Lower leg skin (tissue), 4 donors: ENCODE data around the gene EPHA6. TPM values are rescaled to one million over a fixed set of nuclear protein-coding genes. Genes with fewer than 3 reads are reported as not detected.

Source experiments
- DNase-seq, 2 donors: peaks; one replicate each; pipeline ENCODE4 v3.0.0-alpha.2; 2019; ENCODE audit warnings: low spot score in 2 of 2
- H3K4me3 ChIP-seq: fragments of 200-600 bp; sonication (generic); 2 replicates; pipeline ENCODE4 v1.5.1; 2017; ENCODE audit warnings: mild to moderate bottlenecking, low read depth; ENCODE audit not compliant: poor library complexity, severe bottlenecking
- CTCF ChIP-seq, 3 donors: fragments of 450-650 bp; IDR thresholded peaks; one replicate each; pipeline ENCODE4 v1.5.1; 2016; ENCODE audit warnings: antibody characterized with exemption in 3 of 3, mild to moderate bottlenecking in 3 of 3, moderate library complexity in 2 of 3
- POLR2A ChIP-seq, 2 donors: fragments of 450-650 bp; IDR thresholded peaks; one replicate each; pipeline ENCODE4 v1.6.1; 2016 to 2017; ENCODE audit warnings: antibody characterized with exemption in 2 of 2, mild to moderate bottlenecking in 1 of 2, moderate library complexity in 1 of 2
- WGBS, 2 donors: methylation state at CpG; one replicate each; pipeline ENCODE4 v1.1.5; 2018; 5-methylcytosine and 5-hydroxymethylcytosine counted together
- intact Hi-C: fragments of 100-400 bp; cut with DNase I; formaldehyde crosslinking; loops from one replicate; pipeline ENCODE4 v1.15.0; 2023; ENCODE audit warnings: low total_unique reads
- total RNA-seq, 4 donors: library from RNA; depleted of rRNA; stranded (reverse); fragments of >200 nt; gene quantifications; one replicate each; pipeline ENCODE4 v1.1.0, GENCODE V29; 2016

EPHA6 gene
- total RNA-seq, 4 donors from 2014 or later: 0.23 TPM; not detected in 3

DNA sequence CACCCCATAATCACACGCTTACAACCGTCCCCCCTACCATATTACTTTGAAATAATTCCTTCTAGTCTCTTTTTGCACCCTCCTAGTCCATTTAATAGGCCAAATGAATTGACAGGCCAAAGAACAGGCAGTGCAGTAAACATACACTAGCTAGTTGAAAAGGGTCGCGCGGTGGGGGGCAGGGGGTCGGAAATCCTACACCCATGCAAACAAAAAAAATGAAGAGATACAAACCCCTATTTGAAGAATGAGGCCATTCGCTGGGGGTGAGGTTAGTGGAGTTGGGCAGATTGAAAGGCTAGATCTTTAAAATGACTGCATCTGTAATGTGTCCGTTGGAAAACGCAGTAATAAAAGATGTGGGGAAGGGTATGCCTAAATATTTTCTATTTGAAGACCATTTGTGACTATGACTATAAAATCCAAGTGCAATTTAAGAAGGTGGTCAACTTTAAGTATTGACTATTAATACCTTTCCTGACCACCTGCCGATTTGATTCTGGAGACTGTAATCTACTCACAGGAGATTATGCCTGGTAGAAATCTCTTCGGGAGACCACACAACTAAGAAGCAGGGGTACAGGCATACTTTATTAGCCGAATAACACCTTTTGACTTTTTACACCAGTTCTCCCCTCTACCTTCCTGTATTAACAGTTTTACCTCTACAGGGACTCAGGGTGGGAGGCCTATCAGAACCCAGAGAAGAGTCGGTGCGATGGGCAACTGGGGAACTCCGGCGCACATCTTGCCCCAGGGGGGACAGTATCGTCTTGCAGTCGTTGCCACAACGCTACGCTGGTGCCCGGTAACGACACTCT, 949.4 kb downstream of the EPHA6 start:
- peak overlapping the region; percentile 68 for H3K4me3 ChIP-seq
- intact Hi-C loops: no loop called here
- TF ChIP-seq POLR2A (IDR thresholded peaks at IDR 0.05) (no peak), CTCF (IDR thresholded peaks at IDR 0.05) (no peak)
- WGBS, 2 donors: 23 to 25% methylated on average over 22 of the region's 22 CpGs
- no peak for DNase-seq

DNA sequence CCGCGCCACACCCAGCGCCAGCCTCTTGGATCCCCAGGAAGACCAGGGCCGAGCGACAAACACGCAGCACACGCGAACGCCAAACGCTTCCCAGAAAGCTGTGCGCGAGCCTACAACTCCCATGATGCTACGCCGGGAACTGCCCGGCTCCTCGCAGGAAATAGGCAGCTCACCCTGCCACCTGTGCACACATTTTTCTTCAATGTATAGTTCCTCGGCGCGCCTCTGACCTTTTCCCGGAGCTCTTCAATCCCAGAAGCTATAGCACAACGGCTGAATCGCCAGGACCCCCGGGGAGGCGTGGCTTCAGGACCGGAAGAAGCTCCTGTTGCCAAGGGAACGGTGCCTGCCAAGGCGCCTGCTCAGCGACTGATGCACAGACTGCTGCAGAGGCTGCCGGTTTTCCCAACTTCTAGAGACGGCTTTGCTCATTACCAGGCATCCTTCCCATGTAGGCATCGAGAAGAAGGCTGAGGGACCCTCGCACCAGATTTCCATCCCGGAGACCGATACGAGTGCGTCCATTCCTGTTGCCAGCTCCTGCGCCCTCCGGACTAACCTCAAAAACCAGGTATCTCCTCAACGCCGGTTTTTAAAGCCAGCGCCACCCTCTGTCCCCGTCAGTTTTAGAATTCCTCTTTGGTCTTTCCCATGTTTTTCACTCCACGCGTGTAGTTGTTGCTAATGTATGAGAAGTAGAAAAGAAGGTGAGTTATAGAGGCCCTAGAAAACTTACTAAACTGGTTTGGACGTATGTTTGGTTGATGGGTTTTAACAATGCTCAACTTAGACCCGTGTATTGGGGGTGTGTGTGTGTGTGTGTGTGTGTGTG, 950.2 kb downstream of the EPHA6 start, which contains the start of gene ARL6:
Gene ARL6 (plus strand): TSS at position 352 of the 832 bp plus-strand sequence. CDS start 3,350 bp downstream, outside the sequence.
- no peak for TF ChIP-seq POLR2A (IDR thresholded peaks at IDR 0.05)
- TF ChIP-seq CTCF (IDR thresholded peaks at IDR 0.05): no peak
- peak; percentile 69 to 94 for DNase-seq
- 0% methylated on average over 44 to 46 of the region's 46 CpGs for WGBS, 2 donors
- peak within 1 kb of the TSS; percentile 68 for H3K4me3 ChIP-seq
- intact Hi-C loops: no loop called here

DNA sequence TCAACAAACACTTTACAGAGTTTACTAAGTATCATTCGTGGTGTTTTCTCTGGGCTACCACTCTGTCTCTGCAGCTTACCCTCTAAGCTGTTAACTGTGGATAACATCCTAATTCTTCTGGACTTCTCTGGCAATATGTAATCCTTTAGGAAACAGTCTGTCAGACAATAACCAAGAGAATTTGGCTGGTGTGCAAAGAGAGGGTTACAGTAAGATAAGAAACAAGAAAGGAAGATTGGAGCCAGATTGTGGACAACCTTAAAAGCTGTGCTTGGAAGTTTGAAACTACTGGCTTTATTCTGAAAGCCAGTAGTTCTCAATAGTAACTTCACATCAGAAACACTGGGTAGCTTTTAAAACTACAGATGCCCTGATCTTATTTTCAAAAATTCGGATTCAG, 950.9 kb downstream of the EPHA6 start:
- no peak for TF ChIP-seq CTCF (IDR thresholded peaks at IDR 0.05)
- TF ChIP-seq POLR2A (IDR thresholded peaks at IDR 0.05): no peak
- no peak for DNase-seq
- 24 to 33% methylated on average over 2 of the region's 2 CpGs for WGBS, 2 donors

GRCh38 chr3:97772926-97773325, 958.5 kb downstream of the EPHA6 start:
- intact Hi-C loops: no loop called here
- TF ChIP-seq CTCF (IDR thresholded peaks at IDR 0.05) (no peak), POLR2A (IDR thresholded peaks at IDR 0.05) (no peak)
- WGBS, 2 donors: 98 to 100% methylated on average over 3 of the region's 3 CpGs
- H3K4me3 ChIP-seq: no peak overlapping the region
- no peak for DNase-seq

More for the DNA sequence above, 950.9 kb downstream of the EPHA6 start:
- intact Hi-C loops: no loop called here
- no peak overlapping the region for H3K4me3 ChIP-seq

DNA sequence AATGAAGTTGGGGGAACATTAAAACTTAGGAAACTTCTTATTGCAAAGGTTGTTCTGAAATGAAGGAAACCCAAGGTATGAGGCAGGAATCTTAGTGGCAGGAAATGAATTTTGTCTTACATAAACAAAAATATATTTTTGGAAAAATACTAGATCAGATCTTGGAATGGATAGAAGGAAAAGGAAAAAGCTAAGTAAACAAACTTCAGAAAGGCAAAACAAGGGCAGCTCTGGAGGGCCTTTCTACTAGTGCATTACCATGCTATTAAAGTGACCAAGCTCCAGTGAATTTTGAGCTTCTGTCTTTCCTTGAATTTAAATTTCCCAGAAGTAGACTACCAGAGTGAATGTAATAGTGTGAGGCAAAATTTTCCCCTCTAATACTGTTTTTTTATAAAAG, 963.8 kb downstream of the EPHA6 start:
- no peak for TF ChIP-seq CTCF (IDR thresholded peaks at IDR 0.05)
- TF ChIP-seq POLR2A (IDR thresholded peaks at IDR 0.05): no peak
- intact Hi-C loops: no loop called here
- no peak for DNase-seq

More for the DNA sequence above, 963.8 kb downstream of the EPHA6 start:
- no peak overlapping the region for H3K4me3 ChIP-seq
